Activated effector memory CD4-positive, alpha-beta T cell treated with Interleukin-2 at 50 U/mL for 16 hours (primary cell): ENCODE results near the gene KLHL29.

Experiments used
- DNase-seq: peaks from one replicate; pipeline ENCODE4 v3.0.0-alpha.2; 2020

The KLHL29 gene

DNA sequence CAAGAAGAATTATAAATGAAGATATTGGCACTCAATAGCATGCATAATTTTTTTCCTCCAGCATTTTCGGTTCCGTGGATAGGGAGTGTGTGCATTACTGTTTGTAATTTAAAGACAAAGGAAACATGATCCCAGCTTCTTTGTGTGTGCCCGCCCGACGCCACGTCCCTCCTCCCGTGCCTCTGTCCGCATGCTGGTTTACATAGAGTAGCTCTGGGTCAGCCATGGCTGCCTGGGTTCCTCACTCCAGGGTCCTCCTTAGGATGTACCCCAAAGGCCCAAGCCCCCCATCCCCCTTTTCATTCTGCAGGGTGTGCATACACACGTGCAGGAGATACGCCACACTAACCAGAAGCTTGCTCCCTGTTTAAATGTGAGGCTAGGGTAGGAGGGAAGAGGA lies 214.7 kb downstream of the KLHL29 start:
- no peak for DNase-seq

DNA sequence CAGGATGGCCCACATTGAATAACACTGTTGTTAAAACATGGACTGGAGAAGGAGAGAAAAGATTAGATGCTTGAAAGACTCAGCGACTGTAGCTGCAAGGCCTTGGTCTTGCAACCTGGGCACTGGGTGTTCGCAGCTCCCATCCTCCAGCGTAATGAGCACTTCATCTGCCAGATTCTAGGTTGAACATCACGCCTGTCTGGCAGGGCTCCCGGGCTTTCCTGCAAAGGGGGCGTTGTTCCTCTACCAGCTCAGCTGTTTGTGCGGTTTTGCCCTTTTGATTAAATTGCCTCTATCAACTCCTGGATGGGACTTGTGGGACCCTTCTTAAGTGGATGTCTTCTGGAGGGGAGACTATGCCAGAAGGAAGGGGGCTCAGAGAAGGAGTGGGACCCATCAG lies 215.4 kb downstream of the KLHL29 start:
- no peak for DNase-seq

DNA sequence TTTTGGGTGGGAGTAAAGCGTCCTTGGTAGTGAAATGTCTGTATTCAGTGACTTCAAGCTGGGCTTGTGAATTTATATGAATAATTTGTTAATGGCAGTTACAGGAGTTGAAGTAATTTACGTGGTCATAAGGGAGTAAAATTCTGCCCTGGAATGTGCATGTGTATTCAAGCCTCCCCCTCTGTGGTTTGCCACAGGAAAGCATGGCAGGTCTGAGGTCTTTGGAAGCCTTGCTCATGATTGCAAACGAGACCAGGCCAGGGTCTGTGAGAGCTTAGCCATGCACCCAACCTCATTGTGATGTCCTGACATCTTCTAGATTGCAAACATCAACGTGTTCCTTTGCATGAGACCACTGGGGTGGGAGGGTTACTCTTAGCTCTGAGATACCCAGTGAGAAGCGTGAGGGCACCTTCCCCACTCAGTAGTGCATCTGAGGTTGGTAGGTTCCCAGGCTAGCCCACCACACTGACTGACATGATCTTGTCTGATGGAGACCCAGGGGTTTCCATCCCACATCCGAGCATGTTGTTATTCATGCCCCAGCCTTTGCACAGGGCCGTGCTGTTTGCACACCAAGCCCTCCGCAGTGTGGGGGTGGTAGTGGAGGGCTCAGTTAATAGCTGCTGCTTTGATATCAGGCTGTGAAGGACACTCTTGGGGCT lies 216.5 kb downstream of the KLHL29 start:
- DNase-seq: no peak

DNA sequence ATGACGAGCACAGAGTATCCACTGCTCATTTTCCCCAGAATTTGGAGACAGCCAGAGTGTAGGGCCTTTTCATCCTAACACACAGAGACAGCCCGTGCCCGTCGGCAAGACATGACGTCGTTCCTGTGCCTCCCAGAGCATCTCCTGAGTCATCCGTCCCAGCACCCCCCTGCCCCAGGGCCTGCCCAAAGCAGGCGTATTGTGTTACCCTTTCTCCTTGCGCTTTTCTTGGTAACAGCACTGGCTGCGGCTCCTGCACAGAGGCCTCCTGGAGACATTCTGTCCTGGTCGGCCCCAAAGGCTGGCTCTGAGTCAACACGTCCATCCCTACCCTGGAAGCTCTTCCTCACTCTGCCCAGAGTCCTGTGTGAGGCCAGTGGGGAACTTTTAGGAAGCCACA lies 217.1 kb downstream of the KLHL29 start:
- DNase-seq: no peak

DNA sequence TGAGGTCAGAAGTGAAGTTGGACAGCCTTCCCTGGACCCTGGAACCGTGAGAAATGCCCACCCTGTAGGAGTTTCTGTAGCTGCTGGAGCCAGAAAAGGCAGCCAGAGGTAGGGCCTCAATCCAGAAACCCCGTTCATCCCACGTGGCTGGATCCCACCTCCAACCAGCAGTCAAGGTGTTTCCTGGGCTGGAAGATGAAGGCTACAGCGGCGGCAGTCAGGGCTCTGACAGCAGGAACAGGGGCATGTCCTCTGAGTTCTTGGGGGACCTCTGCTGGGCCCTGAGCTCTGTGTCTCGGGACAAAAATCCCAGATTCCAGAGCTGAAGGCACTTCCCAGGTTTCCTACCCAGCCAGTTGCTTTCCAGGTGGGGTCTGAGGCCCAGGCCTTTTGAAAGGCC lies 218.2 kb downstream of the KLHL29 start:
- no peak for DNase-seq

DNA sequence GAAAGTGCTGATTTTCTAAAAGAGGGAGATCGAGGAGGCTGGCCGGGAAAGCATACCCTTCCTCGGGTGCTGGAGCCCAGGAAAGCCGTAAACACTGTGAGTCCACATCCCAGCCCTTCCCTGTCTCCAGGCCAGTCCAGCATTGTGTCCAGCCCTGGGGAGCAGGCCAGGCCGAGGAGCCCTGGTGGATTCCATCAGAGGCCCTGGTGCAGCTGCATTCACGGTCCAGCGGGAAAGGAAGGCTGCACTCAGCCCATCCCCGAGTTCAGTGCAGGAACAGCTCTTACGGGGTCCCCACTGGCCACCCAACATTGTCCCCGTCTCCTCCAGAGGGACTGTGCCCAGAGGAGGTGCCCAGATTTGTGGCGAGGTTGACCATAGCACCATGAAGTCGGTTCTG lies 218.6 kb downstream of the KLHL29 start:
- DNase-seq: no peak

DNA sequence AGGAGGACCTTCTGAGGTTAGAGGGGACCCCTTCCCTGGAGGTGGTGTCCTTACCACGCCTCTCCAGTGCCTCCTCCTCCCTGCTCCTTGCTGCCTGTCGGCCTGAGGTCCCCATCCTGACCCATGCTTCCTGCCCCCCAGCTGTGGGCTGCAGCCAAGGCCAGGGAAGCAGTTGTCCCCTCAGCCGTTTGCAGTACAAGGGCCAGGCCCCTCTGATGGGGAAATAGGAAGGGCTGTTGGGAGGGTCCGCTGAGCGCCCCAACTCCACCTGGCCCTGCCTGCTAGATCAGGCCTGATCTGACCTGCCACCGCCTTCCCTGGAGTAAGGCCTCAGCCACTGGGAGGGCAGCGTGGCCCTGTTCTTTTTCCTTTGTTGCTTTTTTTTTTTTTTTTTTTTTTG lies 219.8 kb downstream of the KLHL29 start:
- no peak for DNase-seq

DNA sequence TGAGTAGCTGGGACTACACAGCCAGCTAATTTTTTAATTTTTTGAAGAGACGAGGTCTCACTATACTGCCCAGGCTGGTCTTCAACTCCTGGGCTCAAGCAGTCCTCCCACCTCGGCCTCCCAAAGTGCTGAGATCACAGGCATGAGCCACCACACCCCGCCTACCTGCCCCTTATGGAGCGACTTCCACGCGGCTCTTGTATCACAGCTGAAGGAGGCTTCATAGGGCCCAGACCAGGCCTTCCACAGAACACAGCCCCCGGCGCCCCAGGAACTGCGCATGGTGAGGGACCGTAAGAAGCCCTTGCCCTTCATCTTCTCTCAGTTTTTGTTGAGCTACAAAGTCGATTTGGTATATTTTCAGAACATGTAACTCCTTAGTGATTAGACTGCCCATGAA lies 220.3 kb downstream of the KLHL29 start:
- no peak for DNase-seq

DNA sequence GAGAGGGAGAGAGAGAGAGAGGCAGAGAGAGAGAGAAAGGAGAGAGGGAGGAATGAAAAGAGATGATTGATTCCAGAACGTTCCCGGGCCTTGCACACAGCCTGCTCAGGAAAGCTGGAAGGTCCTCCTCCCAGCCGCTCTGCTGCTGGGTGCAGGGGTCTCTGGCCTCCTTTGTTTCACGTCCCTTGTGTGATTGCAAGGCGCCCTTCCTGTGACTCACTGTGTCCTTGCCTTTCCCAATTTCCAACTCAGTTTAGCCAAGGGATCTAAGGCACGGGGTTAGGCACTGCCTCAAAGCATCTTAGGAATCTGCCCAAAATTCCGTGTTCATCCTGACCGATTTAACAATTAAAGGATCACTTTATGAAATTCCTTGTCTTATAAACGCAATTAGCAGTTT lies 221.2 kb downstream of the KLHL29 start:
- DNase-seq: no peak

DNA sequence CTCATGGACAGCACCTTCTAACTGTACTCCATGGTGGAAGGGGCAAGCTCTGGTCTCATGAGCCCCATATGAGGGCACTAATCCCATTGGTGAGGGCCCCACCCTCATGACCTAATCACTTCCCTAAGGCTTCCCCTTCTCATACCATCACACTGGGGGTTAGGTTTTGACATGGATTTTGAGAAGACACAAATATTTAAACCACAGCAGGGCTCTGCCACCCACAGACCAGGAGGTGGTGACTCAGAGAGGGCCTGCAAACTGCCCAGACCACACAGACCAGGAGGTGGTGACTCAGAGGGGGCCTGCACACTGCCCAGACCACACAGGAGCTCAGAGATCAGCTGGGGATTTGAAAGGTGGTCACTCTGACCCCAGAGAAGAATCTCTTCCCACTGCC lies 222.0 kb downstream of the KLHL29 start:
- DNase-seq: no peak

DNA sequence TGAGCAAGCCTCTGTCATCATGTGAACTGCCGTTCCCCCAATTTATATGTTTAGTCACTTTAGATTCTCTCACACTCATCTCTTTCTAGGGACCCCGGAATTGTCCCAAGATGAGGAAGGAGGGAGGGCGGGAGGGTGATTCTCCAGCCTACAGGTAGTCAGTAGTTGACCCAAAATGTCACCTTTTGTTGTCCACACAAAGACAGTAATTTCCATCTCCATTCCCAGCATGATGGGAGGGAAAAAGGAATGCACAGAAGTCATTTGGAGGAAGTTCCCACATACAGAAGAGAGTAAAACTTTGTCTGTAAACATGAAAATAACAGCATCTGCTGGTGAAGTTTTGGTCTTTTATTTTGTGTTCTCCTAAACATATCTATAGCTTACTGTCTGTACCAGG lies 222.9 kb downstream of the KLHL29 start:
- DNase-seq: no peak

DNA sequence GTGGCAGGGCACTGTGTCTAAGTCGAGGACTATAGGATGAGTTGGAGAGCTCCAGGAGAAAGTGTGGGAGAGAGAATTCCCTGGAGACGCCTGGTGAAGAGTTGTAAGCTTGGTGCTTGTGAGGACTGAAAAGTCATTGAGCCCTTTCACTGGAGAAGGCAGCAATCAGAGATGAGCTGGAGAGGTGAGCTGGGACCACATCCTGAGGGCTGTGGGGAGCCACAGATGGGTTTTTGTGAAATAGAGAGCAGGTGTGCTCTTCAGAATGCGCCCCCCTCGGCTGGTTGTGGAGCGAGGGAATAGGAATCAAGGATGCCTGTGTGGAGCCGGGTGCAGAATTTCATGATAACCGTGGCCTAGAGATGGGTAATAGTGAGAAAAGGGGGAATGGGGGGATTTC lies 224.3 kb downstream of the KLHL29 start:
- DNase-seq: no peak

DNA sequence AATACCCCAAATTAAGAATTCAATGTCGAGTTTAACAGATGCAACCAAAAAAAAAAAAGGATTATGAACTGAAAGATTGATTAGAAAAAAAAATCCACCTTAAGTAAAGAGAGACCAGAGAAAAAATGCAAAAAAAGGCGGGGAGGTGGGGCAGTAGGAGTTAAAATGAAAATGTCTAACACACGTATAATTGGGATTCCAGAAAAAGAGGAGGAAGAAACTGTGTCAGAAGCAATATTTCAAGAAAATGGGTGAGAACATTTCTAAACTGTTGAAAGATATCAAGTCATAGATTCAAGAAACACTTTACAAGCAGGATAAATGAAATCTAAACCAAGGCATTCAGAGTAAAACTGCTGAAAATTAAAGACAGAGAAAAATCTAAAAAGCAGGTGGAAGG lies 226.9 kb downstream of the KLHL29 start:
- DNase-seq: no peak

DNA sequence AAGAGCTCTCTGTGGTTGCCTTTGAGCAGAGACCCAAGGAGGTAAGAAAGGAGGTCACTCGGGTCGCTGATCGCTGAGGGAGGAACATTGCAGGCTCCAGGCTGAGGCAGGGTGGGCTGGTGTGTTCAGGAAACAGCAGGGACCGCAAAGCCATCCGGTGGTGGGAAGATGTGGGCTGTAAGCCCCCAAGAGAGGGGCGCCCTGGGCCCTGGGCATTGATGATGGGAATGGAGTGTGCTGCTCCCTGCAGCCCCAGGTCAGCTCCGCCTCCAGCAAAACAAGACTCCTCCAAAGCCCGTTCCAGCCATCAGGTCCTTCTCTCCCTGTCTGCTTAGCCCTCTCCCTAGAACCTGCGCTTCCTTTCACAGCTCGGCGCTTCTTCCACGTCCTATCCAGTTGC lies 229.7 kb downstream of the KLHL29 start:
- no peak for DNase-seq

DNA sequence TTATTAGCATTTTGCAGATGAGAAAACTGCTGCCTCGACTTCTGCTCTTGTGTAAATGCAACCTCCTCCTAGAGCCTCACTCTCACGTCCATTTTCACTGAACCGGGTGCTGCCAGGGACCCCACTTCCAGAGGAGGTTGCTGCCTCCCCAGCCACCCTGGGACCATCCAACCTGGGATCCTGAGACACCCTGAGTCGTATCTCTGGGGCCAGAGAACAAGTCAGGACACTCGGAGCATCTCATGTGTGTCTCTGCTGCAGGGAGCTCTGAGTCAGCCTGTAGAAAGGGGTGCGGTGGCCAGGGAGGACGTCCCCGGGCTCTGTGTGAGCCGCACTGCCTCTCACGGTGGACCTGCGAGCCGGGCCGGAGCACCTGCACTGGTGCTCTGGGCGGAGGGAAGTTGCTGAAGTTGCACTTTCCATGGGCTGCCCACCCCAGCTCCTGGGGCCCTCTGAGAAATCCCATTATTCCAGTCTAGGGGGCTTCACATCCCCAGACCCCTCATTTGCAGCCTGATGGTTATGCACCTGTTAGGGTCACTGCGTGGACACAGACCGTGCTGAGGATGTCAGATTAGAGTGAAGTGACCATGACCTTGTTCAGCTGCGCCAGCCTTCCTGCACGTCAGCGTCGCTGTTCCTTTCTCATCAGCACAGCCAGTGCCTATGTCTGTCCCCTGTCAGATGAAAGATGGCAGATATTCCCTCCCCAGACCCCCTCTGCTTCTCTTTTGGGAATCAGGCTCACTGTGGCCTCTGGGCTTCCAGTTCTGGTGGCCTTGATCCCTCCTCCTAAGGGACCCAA lies 230.4 kb downstream of the KLHL29 start:
- DNase-seq: no peak

DNA sequence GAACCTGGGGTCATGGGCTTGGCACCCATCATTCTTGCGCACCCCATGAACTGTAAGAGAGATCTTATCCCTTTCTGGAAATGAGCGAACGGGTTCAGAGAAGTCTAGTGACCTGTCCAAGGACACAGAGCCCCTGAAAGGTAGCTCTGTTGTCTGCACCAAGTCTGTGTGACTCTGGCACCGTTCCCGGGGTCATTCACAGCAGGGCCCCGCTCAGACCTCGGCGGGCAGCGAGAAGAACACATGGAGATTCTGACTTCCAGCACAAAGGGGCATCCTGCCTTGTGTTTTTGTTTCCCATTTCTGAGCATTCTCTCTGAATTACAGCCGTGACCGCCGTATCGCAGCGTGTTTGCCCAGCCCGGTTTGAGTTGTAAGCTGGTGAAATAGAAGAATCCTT lies 231.7 kb downstream of the KLHL29 start:
- no peak for DNase-seq

DNA sequence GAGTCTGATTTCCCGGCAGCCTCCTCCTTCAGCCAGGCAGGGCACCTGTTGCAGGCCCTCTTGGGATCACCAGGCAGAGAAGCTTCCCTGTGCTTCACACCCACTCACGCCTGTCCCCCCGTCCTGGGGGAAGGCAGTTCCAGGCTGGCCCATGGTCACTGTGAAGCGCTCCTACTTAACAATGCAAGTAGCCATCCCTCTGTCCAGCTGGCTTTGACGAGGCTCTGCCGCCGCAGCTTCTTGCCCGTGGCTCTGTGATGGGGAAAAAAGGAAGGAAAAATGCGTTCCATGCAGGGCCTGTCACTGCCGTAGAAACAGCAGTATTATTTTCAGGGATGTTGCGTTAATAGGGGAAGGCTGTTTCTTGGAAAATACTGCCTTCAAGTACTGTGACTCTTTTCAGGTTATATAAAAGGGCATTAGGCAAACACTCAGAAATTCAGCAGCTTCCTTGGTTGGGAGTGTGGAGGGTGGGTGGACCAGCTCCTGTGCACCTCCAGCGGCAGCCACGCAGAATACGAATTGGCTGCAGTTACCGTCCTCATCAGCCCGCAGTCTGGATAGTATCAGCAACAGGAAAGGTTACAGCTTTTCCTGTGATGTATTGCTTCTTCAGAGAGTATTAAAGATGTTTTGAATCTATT lies 232.3 kb downstream of the KLHL29 start:
- no peak for DNase-seq

DNA sequence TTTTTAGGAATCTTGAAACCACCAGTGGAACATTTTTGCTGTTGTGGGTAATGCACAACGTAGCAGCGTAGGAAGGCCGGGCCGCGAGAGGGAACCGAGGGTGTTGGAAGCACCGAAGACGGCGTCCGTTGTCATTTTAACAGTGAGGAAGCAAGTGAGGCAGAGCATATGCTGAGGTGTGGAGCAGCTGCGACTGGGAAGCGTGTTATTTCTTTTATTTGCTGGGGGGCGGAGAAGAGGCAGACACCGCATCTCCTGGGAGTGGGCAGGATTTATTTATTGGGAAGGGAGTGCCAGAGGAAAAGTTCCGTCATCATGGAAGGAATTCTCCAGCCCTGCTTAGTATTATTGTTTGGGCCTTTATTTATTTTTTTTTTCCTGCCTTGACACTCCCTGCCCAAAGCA lies 232.8 kb downstream of the KLHL29 start:
- no peak for DNase-seq

DNA sequence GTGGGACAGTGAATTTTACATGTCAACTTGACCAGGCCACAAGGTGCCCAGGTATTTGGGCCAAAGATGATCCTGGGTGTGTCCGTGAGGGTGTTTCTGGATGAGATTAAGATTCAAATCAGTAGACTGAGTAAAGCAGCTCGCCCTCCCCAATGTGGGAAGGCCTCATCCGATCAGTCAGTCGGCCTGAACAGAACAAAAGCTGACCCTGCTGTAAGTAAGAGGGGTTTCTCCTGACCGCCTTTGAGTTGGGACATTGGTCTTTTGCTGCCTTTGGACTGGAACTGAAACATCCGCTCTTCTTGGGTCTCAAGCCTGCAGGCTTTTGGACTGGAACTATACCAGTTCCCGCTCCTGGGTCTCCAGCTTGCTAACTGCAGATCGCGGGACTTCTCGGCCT lies 233.3 kb downstream of the KLHL29 start:
- no peak for DNase-seq

DNA sequence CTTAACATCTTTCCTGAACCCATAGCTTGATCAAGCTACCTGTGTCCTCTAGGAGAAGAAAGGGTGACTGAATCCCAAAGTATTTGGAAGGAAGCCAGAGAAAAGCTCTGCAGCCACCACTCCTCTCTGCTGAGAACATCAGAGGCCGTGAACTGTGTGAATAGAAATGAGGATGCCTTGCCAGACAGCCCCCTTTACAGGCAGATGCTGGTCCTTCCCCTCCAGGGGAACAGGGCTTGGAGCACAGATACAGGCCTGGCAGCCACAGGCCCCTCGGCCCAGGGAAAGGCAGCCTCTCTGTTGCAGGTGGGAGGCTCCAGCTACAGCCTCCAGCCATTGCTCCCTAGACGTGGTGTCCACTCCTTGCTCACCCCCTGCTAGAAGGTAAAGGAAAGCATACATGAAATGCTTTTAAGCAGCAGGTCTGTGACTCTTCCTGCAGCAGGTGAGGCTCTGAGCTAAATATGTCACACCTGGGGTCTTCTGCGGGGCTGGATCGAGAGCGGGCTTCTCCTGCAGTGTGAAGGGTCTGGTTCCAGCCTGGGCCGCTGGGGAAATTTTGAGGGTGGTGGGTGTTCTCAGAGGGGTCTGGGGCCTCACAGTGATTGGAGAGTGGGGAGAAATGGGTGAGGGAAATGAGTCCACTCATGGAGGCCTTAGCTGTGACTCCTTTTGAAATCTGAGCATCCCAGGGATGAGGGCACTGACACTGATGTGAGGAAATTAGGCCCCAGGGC lies 234.0 kb downstream of the KLHL29 start:
- DNase-seq: no peak

DNA sequence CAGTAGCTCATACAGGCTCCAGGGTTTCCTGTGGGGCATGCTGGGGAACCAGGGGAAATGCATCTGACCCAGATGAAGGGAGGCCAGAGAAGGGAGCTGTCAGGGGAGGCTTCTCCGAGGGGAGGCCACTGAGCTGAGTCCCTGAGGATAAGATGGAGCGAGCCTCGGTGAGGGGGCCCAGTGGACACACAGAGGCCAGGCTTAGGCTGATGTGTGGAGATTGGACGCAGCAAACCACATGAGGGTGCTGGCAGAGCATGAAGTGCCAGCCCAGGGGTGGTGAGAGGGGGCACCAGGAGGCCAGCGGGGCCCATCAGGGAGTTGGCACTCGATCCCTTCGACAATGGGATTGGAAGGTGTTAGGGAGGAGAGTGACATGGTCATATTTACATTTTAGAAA lies 235.0 kb downstream of the KLHL29 start:
- no peak for DNase-seq

DNA sequence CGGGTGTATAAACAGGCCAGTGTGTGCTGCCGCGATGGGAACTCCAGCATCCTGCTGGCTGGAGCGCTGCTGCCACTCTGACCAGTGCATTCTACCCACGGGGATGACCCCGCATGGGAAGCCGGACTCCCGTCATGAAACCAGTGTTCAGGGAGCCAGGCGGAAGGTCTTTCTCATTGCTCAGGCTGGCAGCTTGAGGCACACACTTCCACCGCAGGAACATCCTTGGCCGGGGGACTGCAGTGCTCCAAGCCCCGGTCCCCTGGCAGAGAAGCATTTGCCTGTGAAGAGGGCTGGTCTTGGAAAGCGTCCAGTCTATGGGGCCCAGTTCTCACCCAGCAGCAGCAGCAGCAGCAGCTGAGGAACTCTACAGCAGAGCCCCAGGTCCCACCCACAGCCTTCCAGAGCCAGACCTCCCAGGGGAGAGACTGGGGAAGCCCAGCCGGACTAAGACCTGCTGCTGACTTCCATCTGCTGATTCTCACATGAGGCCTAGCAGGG lies 235.9 kb downstream of the KLHL29 start:
- no peak for DNase-seq

DNA sequence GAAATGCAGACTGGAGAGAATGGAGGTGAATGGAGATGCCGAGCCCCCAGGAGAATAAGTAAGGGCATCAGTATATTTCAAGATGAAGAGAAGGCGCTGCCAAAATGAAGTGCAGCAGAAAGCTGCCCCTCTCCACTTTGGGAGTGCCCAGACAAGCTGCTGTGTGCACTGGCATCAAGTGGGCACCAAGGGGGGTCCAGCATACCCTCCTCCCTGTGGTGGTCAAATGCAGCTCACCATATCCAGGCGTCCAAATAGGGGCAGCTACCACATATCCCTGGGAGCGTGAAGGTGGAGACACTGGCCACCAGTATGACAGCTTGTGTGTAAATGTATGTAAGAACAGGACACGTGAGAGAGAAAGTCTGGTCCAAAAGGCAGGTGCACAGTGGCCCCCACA lies 236.6 kb downstream of the KLHL29 start:
- no peak for DNase-seq
